ENCODE data around the gene IPO8. TPM values are rescaled to one million over a fixed set of nuclear protein-coding genes. Genes with fewer than 3 reads are reported as not detected.

The IPO8 gene
- total and polyA plus RNA-seq, 2 of the 4 experiments (the other 2 are of a cell fraction), result 11.1 to 31.5 TPM

- no peaks in the 10 kb centered on the region; the same call in 1 of the 2 replicates for H3K27me3 ChIP-seq (ENCODE audit: control insufficient read depth, insufficient read depth, low read length)
- intact Hi-C loops (cut with micrococcal nuclease) (no loop called here), dilution Hi-C loops (cut with HindIII; ENCODE audit: low sequenced_read_pairs, unreplicated experiment) (no loop called here), in situ Hi-C loops (cut with MboI; ENCODE audit: low sequenced_read_pairs) (no loop called here)
- H2BK20ac ChIP-seq (ENCODE audit: low read depth, low read length), result no peak overlapping the region
- CTCF ChIA-PET, result no interaction called here
- H3K79me1 ChIP-seq (ENCODE audit: low read depth in 1 of 2, low read length in 2 of 2), result no peaks in the 10 kb centered on the region
- H3K27ac ChIP-seq (ENCODE audit: insufficient read depth, low read length), result no peak overlapping the region
- BruUV-seq (replicated peaks), result no TSS peak
- no peak overlapping the region for H3K56ac ChIP-seq (ENCODE audit: extremely low read depth, insufficient read depth, low read length)
- no peak overlapping the region for H3K4me2 ChIP-seq (ENCODE audit: low read depth, low read length)
- POLR2A ChIA-PET (ENCODE audit: unreplicated experiment), result no interaction called here
- no peak overlapping the region for H3K9ac ChIP-seq (ENCODE audit: low read depth, low read length)
- no peaks in the 10 kb centered on the region for H4K20me1 ChIP-seq (ENCODE audit: insufficient read depth, low read length)
- H3K4ac ChIP-seq (ENCODE audit: low read depth, low read length), result no peak overlapping the region
- no peaks in the 10 kb centered on the region for H3K36me3 ChIP-seq (ENCODE audit: control insufficient read depth, insufficient read depth, low read length)
- no peak for ATAC-seq (ENCODE audit: low read depth)
- H3K4me3 ChIP-seq (ENCODE audit: insufficient read depth, low read depth, low read length), result no peak overlapping the region
- no peak overlapping the region for H3K14ac ChIP-seq (replicated peaks; ENCODE audit: low read depth, low read length)
- no peak overlapping the region for H2AFZ ChIP-seq (replicated peaks; ENCODE audit: low read length, poor library complexity)
- no peaks in the 10 kb centered on the region for H3K9me1 ChIP-seq (ENCODE audit: insufficient read depth, low read length)
- no peak overlapping the region for H2BK120ac ChIP-seq (ENCODE audit: low read depth, low read length)
- no peak for TF ChIP-seq ELK1 (IDR thresholded peaks at IDR 0.05; ENCODE audit: borderline replicate concordance, low read depth, low read length)
- no peak for TF ChIP-seq MXI1 (IDR thresholded peaks at IDR 0.05; ENCODE audit: borderline replicate concordance, low read depth, low read length)
- no peak for TF ChIP-seq USF2 (IDR thresholded peaks at IDR 0.05; ENCODE audit: low read depth, low read length)
- TF ChIP-seq CHD1 (IDR thresholded peaks at IDR 0.05; ENCODE audit: low read depth, low read length), result no peak
- TF ChIP-seq POLR2A (IDR thresholded peaks at IDR 0.05; ENCODE audit: low read depth, low read length), result no peak
- H3K9me3 ChIP-seq (ENCODE audit: control insufficient read depth, insufficient read depth, low read length), result no peaks in the 10 kb centered on the region
- H2BK5ac ChIP-seq (ENCODE audit: low read depth, low read length, poor library complexity, severe bottlenecking), result no peak overlapping the region
- H4K8ac ChIP-seq (ENCODE audit: low read depth in 2 of 2, low read length in 2 of 2), result no peak overlapping the region
- no peak overlapping the region for H3K23ac ChIP-seq (ENCODE audit: low read depth, low read length)
- no peak overlapping the region for H4K91ac ChIP-seq (ENCODE audit: insufficient read depth, low read depth, low read length)
- no peak overlapping the region for H2AK5ac ChIP-seq (ENCODE audit: low read depth, low read length)
- H3K18ac ChIP-seq (ENCODE audit: low read depth, low read length), result no peak overlapping the region
- no peaks in the 10 kb centered on the region for H3K4me1 ChIP-seq (ENCODE audit: control insufficient read depth, insufficient read depth, low read length)
- H2AK9ac ChIP-seq (replicated peaks; ENCODE audit: low read depth, low read length, poor library complexity), result no peak overlapping the region
- H2BK15ac ChIP-seq (ENCODE audit: low read depth, low read length), result no peak overlapping the region
- H4K5ac ChIP-seq (ENCODE audit: low read depth, low read length), result no peak overlapping the region
- no CpG with 5 or more reads among the region's 2 CpGs for WGBS, 2 experiments (ENCODE audit: extremely low coverage in 2 of 2, insufficient read length in 1 of 2)
- DNase-seq, result no peak
Observed at GRCh38 chr12:30580344-30580743, 115.3 kb downstream of the IPO8 start.

Other genes with a start within 250 kb of the IPO8 start
- 23.1 and 23.8 TPM in 2 replicates for gene CAPRIN2, start 59.1 kb upstream of the IPO8 start, total RNA-seq (2012; rRNA removed)
- 15.3 and 18.9 TPM in 2 replicates for gene CAPRIN2, start 59.1 kb upstream of the IPO8 start, polyA plus RNA-seq (2012; rRNA removed)
- gene TSPAN11, start 230.9 kb upstream of the IPO8 start, total RNA-seq (2012; rRNA removed), result 0.18 and 0.28 TPM in 2 replicates
- 0.26 and 0.30 TPM in 2 replicates for gene TSPAN11, start 230.9 kb upstream of the IPO8 start, polyA plus RNA-seq (2012; rRNA removed)

Measured in IMR-90 (cell line).